Mucosa of rectum (tissue), 2 donors: ENCODE measurements around the gene TCL1B.

Experiments used
- H3K27ac ChIP-seq, 2 donors: one replicate each; pipeline ENCODE4 v1.7.0; 2013; ENCODE audit warnings: inconsistent platforms in 2 of 2, low read depth in 2 of 2, low read length in 2 of 2
- H3K27me3 ChIP-seq, 2 donors: one replicate each; pipeline ENCODE4 v1.7.0; 2013; ENCODE audit warnings: low read length in 2 of 2; ENCODE audit not compliant: control insufficient read depth in 2 of 2, insufficient read depth in 2 of 2
- H3K36me3 ChIP-seq, 2 donors: one replicate each; pipeline ENCODE4 v1.7.0; 2013; ENCODE audit warnings: low read length in 2 of 2; ENCODE audit not compliant: control insufficient read depth in 2 of 2, insufficient read depth in 2 of 2
- H3K4me1 ChIP-seq, 2 donors: one replicate each; pipeline ENCODE4 v1.7.0; 2013; ENCODE audit warnings: low read length in 2 of 2, mild to moderate bottlenecking in 1 of 2; ENCODE audit not compliant: control insufficient read depth in 2 of 2, insufficient read depth in 2 of 2
- H3K4me3 ChIP-seq, 2 donors: one replicate each; pipeline ENCODE4 v1.7.0; 2013; ENCODE audit warnings: low read length in 2 of 2
- H3K9ac ChIP-seq, 2 donors: one replicate each; pipeline ENCODE4 v1.7.0; 2013; ENCODE audit warnings: low read length in 2 of 2, low read depth in 1 of 2, mild to moderate bottlenecking in 1 of 2
- H3K9me3 ChIP-seq, 2 donors: one replicate each; pipeline ENCODE4 v1.7.0; 2013; ENCODE audit warnings: low read length in 2 of 2; ENCODE audit not compliant: control insufficient read depth in 2 of 2
- donor health status: healthy.
- donor health status: Normal muscosa, but diverticular disease.

The TCL1B gene

DNA sequence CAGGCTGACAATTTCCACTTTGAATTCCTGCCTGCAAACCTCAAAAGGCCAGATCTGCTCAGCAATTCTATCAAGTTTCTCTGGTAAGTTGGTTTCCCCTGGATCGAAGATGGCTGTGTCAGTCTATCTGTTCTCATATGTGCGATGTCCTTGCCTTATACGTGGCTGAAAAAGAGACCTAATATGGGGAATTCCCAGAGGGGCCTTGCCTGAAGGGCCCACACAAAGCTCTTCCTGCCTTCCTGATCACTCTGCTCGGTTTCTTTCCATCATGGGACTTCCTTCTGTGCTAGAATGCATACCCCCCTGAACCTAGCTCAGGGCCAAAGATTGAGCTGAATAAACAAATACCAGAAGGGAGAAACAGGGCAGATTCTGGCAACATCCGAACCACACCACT is 13.2 kb downstream of the TCL1B start:
- Histone ChIP-seq H3K9ac (no peak overlapping the region), H3K27ac (no peak overlapping the region), H3K27me3 (peaks cover 0 to 3% of the 10 kb centered on the region in 2 donors), H3K9me3 (no peaks in the 10 kb centered on the region), H3K4me3 (no peak overlapping the region), H3K4me1 (no peaks in the 10 kb centered on the region), H3K36me3 (no peaks in the 10 kb centered on the region)

- Histone ChIP-seq H3K36me3 (no peaks in the 10 kb centered on the region), H3K4me3 (no peak overlapping the region), H3K27me3 (peaks cover 0 to 3% of the 10 kb centered on the region in 2 donors), H3K27ac (no peak overlapping the region), H3K4me1 (no peaks in the 10 kb centered on the region), H3K9ac (no peak overlapping the region), H3K9me3 (no peaks in the 10 kb centered on the region)
Measured at GRCh38 chr14:95700221-95700976, 14.2 kb downstream of the TCL1B start.

DNA sequence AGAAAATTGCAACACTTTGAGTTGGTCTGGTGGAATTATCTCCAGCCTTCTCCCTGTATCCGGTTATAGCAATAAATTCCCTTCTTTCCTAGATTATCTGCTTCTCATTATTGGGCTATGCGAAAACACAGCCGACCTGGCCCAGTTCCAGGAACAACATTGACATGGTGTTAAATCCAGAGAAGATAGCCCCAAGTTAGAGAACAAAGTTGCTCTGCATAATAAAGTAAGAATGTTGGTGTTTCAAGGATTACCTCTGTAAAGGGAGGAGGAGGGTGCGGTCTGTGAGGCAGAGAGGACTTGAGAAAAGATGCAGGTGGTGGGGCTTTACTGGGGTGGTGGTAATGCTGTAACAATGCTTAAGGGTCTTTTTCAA is 15.6 kb downstream of the TCL1B start:
- no peak overlapping the region for H3K27ac ChIP-seq
- no peak overlapping the region for H3K9ac ChIP-seq
- no peak overlapping the region for H3K4me3 ChIP-seq
- H3K4me1 ChIP-seq = no peaks in the 10 kb centered on the region
- no peaks in the 10 kb centered on the region for H3K9me3 ChIP-seq
- peaks cover 0 to 3% of the 10 kb centered on the region in 2 donors for H3K27me3 ChIP-seq
- no peaks in the 10 kb centered on the region for H3K36me3 ChIP-seq

GRCh38 chr14:95703341-95703740 is 17.1 kb downstream of the TCL1B start:
- no peak overlapping the region for H3K27ac ChIP-seq
- H3K4me1 ChIP-seq = no peaks in the 10 kb centered on the region
- no peak overlapping the region for H3K4me3 ChIP-seq
- H3K9ac ChIP-seq = no peak overlapping the region
- no peaks in the 10 kb centered on the region for H3K9me3 ChIP-seq
- peaks cover 0 to 3% of the 10 kb centered on the region in 2 donors for H3K27me3 ChIP-seq
- no peaks in the 10 kb centered on the region for H3K36me3 ChIP-seq

GRCh38 chr14:95703805-95704204 is 17.6 kb downstream of the TCL1B start:
- Histone ChIP-seq H3K4me1 (no peaks in the 10 kb centered on the region), H3K27me3 (peaks cover 0 to 3% of the 10 kb centered on the region in 2 donors), H3K4me3 (no peak overlapping the region), H3K9ac (no peak overlapping the region), H3K36me3 (no peaks in the 10 kb centered on the region), H3K9me3 (no peaks in the 10 kb centered on the region), H3K27ac (no peak overlapping the region)

DNA sequence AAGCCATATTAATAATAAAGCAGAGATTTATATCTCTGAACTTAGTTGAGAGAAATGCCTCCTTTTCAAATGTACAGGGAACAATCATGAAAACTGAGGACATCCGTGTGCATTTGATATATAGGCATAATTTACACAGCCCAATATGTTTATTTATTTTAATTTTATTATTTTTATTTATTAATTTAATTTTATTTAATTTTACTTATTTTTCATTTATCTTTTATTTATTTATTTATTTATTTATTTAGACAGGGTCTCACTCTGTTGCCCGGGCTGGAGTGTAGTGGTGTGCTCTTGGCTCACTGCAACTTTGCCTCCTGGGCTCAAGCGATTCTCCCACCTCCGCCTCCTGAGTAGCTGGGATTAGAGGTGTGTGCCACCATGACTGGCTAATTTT is 19.3 kb downstream of the TCL1B start:
- peaks cover 0 to 3% of the 10 kb centered on the region in 2 donors for H3K27me3 ChIP-seq
- H3K36me3 ChIP-seq = no peaks in the 10 kb centered on the region
- H3K9me3 ChIP-seq = no peaks in the 10 kb centered on the region
- H3K4me3 ChIP-seq = no peak overlapping the region
- H3K4me1 ChIP-seq = no peaks in the 10 kb centered on the region
- H3K9ac ChIP-seq = no peak overlapping the region
- no peak overlapping the region for H3K27ac ChIP-seq

GRCh38 chr14:95707327-95707726 is 21.1 kb downstream of the TCL1B start:
- Histone ChIP-seq H3K4me3 (no peak overlapping the region), H3K9ac (no peak overlapping the region), H3K27ac (no peak overlapping the region), H3K9me3 (no peaks in the 10 kb centered on the region), H3K36me3 (no peaks in the 10 kb centered on the region), H3K4me1 (no peaks in the 10 kb centered on the region), H3K27me3 (peaks cover 0 to 3% of the 10 kb centered on the region in 2 donors)

GRCh38 chr14:95710106-95710505 is 23.9 kb downstream of the TCL1B start:
- Histone ChIP-seq H3K27me3 (no peaks in the 10 kb centered on the region), H3K4me1 (no peaks in the 10 kb centered on the region)

GRCh38 chr14:95711476-95712176 is 25.4 kb downstream of the TCL1B start:
- Histone ChIP-seq H3K27me3 (no peaks in the 10 kb centered on the region), H3K36me3 (no peaks in the 10 kb centered on the region), H3K9me3 (no peaks in the 10 kb centered on the region), H3K4me3 (no peak overlapping the region), H3K4me1 (no peaks in the 10 kb centered on the region), H3K9ac (no peak overlapping the region), H3K27ac (no peak overlapping the region)

More at GRCh38 chr14:95710106-95710505, 23.9 kb downstream of the TCL1B start:
- no peaks in the 10 kb centered on the region for H3K36me3 ChIP-seq
- H3K9me3 ChIP-seq = no peaks in the 10 kb centered on the region
- no peak overlapping the region for H3K9ac ChIP-seq
- H3K27ac ChIP-seq = no peak overlapping the region
- H3K4me3 ChIP-seq = no peak overlapping the region

DNA sequence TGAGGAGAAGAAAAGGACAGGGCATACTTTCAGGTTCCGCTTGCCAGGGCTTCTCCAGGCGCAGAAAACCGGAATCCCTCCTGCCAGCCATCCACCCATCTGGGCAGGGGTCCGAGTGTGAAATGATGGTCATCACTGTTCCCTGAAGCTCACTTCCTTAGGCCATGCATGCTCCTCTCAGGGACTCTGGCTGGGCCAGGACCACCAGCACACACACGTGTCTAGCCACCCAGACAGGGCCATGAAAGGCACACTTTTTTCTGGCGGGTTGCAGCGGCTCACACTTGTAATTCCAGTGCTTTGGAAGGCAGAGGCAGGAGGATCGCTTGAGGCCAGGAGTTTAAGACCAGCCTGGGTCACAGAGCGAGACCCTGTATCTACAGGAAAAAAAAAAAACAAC is 26.2 kb downstream of the TCL1B start:
- Histone ChIP-seq H3K36me3 (no peaks in the 10 kb centered on the region), H3K27me3 (no peaks in the 10 kb centered on the region), H3K9me3 (no peaks in the 10 kb centered on the region), H3K4me1 (no peaks in the 10 kb centered on the region), H3K27ac (no peak overlapping the region), H3K4me3 (no peak overlapping the region), H3K9ac (no peak overlapping the region)
